IPS-15b (cell line): ENCODE results near the gene MEMO1.

Experiments used
- H3K27me3 ChIP-seq: one replicate; pipeline ENCODE4 v1.6.1; 2013; ENCODE audit warnings: low read length; ENCODE audit not compliant: control insufficient read depth, insufficient read depth
- H3K36me3 ChIP-seq: one replicate; pipeline ENCODE4 v1.6.1; 2013; ENCODE audit warnings: low read length; ENCODE audit not compliant: control insufficient read depth, insufficient read depth
- H3K4me1 ChIP-seq: one replicate; pipeline ENCODE4 v1.6.1; 2013; ENCODE audit warnings: mild to moderate bottlenecking, low read length; ENCODE audit not compliant: control insufficient read depth, insufficient read depth
- H3K4me3 ChIP-seq: one replicate; pipeline ENCODE4 v1.5.1; 2013; ENCODE audit warnings: low read depth, low read length
- H3K9ac ChIP-seq: one replicate; pipeline ENCODE4 v1.6.1; 2013; ENCODE audit warnings: low read depth, mild to moderate bottlenecking, low read length
- H3K9me3 ChIP-seq: one replicate; pipeline ENCODE4 v1.6.1; 2013; ENCODE audit warnings: mild to moderate bottlenecking, low read length; ENCODE audit not compliant: control insufficient read depth, insufficient read depth

MEMO1 gene

GRCh38 chr2:31992934-31993333, 17.9 kb downstream of the MEMO1 start:
- Histone ChIP-seq H3K36me3 (no peaks in the 10 kb centered on the region), H3K4me1 (no peaks in the 10 kb centered on the region), H3K9ac (no peak overlapping the region), H3K9me3 (no peaks in the 10 kb centered on the region), H3K4me3 (no peak overlapping the region), H3K27me3 (no peaks in the 10 kb centered on the region)

- no peaks in the 10 kb centered on the region for H3K9me3 ChIP-seq
- no peaks in the 10 kb centered on the region for H3K4me1 ChIP-seq
- H3K27me3 ChIP-seq, result no peaks in the 10 kb centered on the region
- no peak overlapping the region for H3K9ac ChIP-seq
- no peaks in the 10 kb centered on the region for H3K36me3 ChIP-seq
- no peak overlapping the region for H3K4me3 ChIP-seq
These were observed 18.7 kb downstream of the MEMO1 start for GRCh38 chr2:31992025-31992579.

GRCh38 chr2:31989946-31990345, 20.9 kb downstream of the MEMO1 start:
- Histone ChIP-seq H3K36me3 (no peaks in the 10 kb centered on the region), H3K9me3 (no peaks in the 10 kb centered on the region), H3K9ac (no peak overlapping the region), H3K4me1 (no peaks in the 10 kb centered on the region), H3K4me3 (no peak overlapping the region), H3K27me3 (no peaks in the 10 kb centered on the region)

GRCh38 chr2:31987454-31988220, 23.2 kb downstream of the MEMO1 start:
- Histone ChIP-seq H3K27me3 (no peaks in the 10 kb centered on the region), H3K9ac (no peak overlapping the region), H3K4me1 (no peaks in the 10 kb centered on the region), H3K9me3 (no peaks in the 10 kb centered on the region), H3K4me3 (no peak overlapping the region), H3K36me3 (no peaks in the 10 kb centered on the region)

GRCh38 chr2:31986906-31987305, 23.9 kb downstream of the MEMO1 start:
- H3K36me3 ChIP-seq, result no peaks in the 10 kb centered on the region
- no peak overlapping the region for H3K4me3 ChIP-seq
- H3K9ac ChIP-seq, result no peak overlapping the region
- no peaks in the 10 kb centered on the region for H3K27me3 ChIP-seq
- H3K9me3 ChIP-seq, result no peaks in the 10 kb centered on the region
- H3K4me1 ChIP-seq, result no peaks in the 10 kb centered on the region

GRCh38 chr2:31983762-31984467, 26.9 kb downstream of the MEMO1 start:
- H3K9ac ChIP-seq, result no peak overlapping the region
- no peaks in the 10 kb centered on the region for H3K36me3 ChIP-seq
- H3K4me3 ChIP-seq, result no peak overlapping the region

GRCh38 chr2:31980674-31981356, 30.0 kb downstream of the MEMO1 start:
- Histone ChIP-seq H3K4me1 (peaks cover 6% of the 10 kb centered on the region), H3K9me3 (no peaks in the 10 kb centered on the region), H3K4me3 (no peak overlapping the region), H3K27me3 (no peaks in the 10 kb centered on the region), H3K9ac (no peak overlapping the region), H3K36me3 (no peaks in the 10 kb centered on the region)

More at GRCh38 chr2:31983762-31984467, 26.9 kb downstream of the MEMO1 start:
- peaks cover 6% of the 10 kb centered on the region for H3K4me1 ChIP-seq
- H3K9me3 ChIP-seq, result no peaks in the 10 kb centered on the region
- no peaks in the 10 kb centered on the region for H3K27me3 ChIP-seq

- H3K36me3 ChIP-seq, result no peaks in the 10 kb centered on the region
- H3K9ac ChIP-seq, result no peak overlapping the region
- no peaks in the 10 kb centered on the region for H3K27me3 ChIP-seq
- H3K9me3 ChIP-seq, result no peaks in the 10 kb centered on the region
- H3K4me3 ChIP-seq, result no peak overlapping the region
- peaks cover 6% of the 10 kb centered on the region for H3K4me1 ChIP-seq
These were observed 30.9 kb downstream of the MEMO1 start for GRCh38 chr2:31979956-31980355.

GRCh38 chr2:31979018-31979417, 31.8 kb downstream of the MEMO1 start:
- no peaks in the 10 kb centered on the region for H3K9me3 ChIP-seq
- H3K4me3 ChIP-seq, result no peak overlapping the region
- no peaks in the 10 kb centered on the region for H3K36me3 ChIP-seq
- H3K4me1 ChIP-seq, result peaks cover 6% of the 10 kb centered on the region
- no peaks in the 10 kb centered on the region for H3K27me3 ChIP-seq
- no peak overlapping the region for H3K9ac ChIP-seq

- no peaks in the 10 kb centered on the region for H3K36me3 ChIP-seq
- no peaks in the 10 kb centered on the region for H3K27me3 ChIP-seq
- H3K9me3 ChIP-seq, result no peaks in the 10 kb centered on the region
- peaks cover 6% of the 10 kb centered on the region for H3K4me1 ChIP-seq
- no peak overlapping the region for H3K4me3 ChIP-seq
- no peak overlapping the region for H3K9ac ChIP-seq
These were observed 32.4 kb downstream of the MEMO1 start for GRCh38 chr2:31978436-31978835.

GRCh38 chr2:31973665-31974064, 37.1 kb downstream of the MEMO1 start:
- Histone ChIP-seq H3K9me3 (no peaks in the 10 kb centered on the region), H3K27me3 (no peaks in the 10 kb centered on the region), H3K4me1 (no peaks in the 10 kb centered on the region)

More at GRCh38 chr2:31973665-31974064, 37.1 kb downstream of the MEMO1 start:
- H3K4me3 ChIP-seq, result no peak overlapping the region
- no peaks in the 10 kb centered on the region for H3K36me3 ChIP-seq
- no peak overlapping the region for H3K9ac ChIP-seq
